ENCODE measurements around the gene KAT6B.

- TF ChIP-seq, protein P1, sequence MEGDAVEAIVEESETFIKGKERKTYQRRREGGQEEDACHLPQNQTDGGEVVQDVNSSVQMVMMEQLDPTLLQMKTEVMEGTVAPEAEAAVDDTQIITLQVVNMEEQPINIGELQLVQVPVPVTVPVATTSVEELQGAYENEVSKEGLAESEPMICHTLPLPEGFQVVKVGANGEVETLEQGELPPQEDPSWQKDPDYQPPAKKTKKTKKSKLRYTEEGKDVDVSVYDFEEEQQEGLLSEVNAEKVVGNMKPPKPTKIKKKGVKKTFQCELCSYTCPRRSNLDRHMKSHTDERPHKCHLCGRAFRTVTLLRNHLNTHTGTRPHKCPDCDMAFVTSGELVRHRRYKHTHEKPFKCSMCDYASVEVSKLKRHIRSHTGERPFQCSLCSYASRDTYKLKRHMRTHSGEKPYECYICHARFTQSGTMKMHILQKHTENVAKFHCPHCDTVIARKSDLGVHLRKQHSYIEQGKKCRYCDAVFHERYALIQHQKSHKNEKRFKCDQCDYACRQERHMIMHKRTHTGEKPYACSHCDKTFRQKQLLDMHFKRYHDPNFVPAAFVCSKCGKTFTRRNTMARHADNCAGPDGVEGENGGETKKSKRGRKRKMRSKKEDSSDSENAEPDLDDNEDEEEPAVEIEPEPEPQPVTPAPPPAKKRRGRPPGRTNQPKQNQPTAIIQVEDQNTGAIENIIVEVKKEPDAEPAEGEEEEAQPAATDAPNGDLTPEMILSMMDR (IDR thresholded peaks at IDR 0.05): no peak
- TF ChIP-seq POLR2A (IDR thresholded peaks at IDR 0.05) (no peak), POLR2AphosphoS5 (IDR thresholded peaks at IDR 0.05; ENCODE audit: insufficient read depth in 1 of 2, low read depth in 1 of 2) (no peak)
Measured at GRCh38 chr10:74814797-74815196, 11.6 kb upstream of the KAT6B start.

Data from vagina (tissue), 2 donors.